Keratinocyte (primary cell): ENCODE data around the gene FUCA1. TPM values are rescaled to one million over a fixed set of nuclear protein-coding genes. Genes with fewer than 3 reads are reported as not detected.

Source experiments
- DNase-seq: peaks from one replicate; pipeline ENCODE4 v3.0.0-alpha.2; 2011; ENCODE audit warnings: low read depth, missing footprints, low spot score
- FAIRE-seq: peaks from 2 replicates; lab custom pipeline; 2011; peaks lifted over from hg19 to GRCh38; lab: Jason Lieb, UNC
- H2AFZ ChIP-seq: 2 replicates; pipeline ENCODE4 v1.6.0; 2012; ENCODE audit warnings: low read length, control low read depth, inconsistent platforms; ENCODE audit not compliant: control insufficient read depth
- H3K27ac ChIP-seq: 2 replicates; pipeline ENCODE4 v1.5.1; 2011; ENCODE audit warnings: low read length; ENCODE audit not compliant: control insufficient read depth, insufficient read depth
- H3K27me3 ChIP-seq: 3 replicates; pipeline ENCODE4 v1.6.0; 2011; ENCODE audit warnings: low read length; ENCODE audit not compliant: control insufficient read depth, insufficient read depth; ENCODE audit errors: extremely low read depth
- H3K36me3 ChIP-seq, 2 experiments: 2 replicates in 1 of 2; 3 replicates in 1 of 2; pipeline ENCODE4 v1.5.1; 2011; ENCODE audit warnings: low read length in 2 of 2, mild to moderate bottlenecking in 1 of 2; ENCODE audit not compliant: control insufficient read depth in 2 of 2, insufficient read depth in 2 of 2; ENCODE audit errors: extremely low read depth in 1 of 2
- H3K4me1 ChIP-seq: 3 replicates; pipeline ENCODE4 v1.5.1; 2011; ENCODE audit warnings: low read length; ENCODE audit not compliant: control insufficient read depth, insufficient read depth; ENCODE audit errors: extremely low read depth
- H3K4me2 ChIP-seq: 3 replicates; pipeline ENCODE4 v1.6.0; 2011; ENCODE audit warnings: low read depth, low read length; ENCODE audit not compliant: control insufficient read depth, insufficient read depth; ENCODE audit errors: extremely low read depth
- H3K4me3 ChIP-seq, 3 experiments: fragments of 200-600 bp in 1 of 3; sonication (generic) in 1 of 3; 2 replicates in 2 of 3; 3 replicates in 1 of 3; pipeline ENCODE4 v1.5.1; 2011 to 2016; ENCODE audit warnings: low read length in 3 of 3, mild to moderate bottlenecking in 3 of 3, control low read depth in 2 of 3, inconsistent platforms in 1 of 3, low read depth in 1 of 3, mixed read lengths in 1 of 3, mixed run types in 1 of 3, moderate library complexity in 1 of 3; ENCODE audit not compliant: control insufficient read depth in 2 of 3, insufficient read depth in 2 of 3; ENCODE audit errors: extremely low read depth in 1 of 3
- H3K79me2 ChIP-seq: 2 replicates; pipeline ENCODE4 v1.6.0; 2012; ENCODE audit warnings: low read length; ENCODE audit not compliant: control insufficient read depth, insufficient read depth
- H3K9ac ChIP-seq: 3 replicates; pipeline ENCODE4 v1.6.0; 2011; ENCODE audit warnings: low read length; ENCODE audit not compliant: control insufficient read depth, insufficient read depth; ENCODE audit errors: extremely low read depth
- H3K9me1 ChIP-seq: 3 replicates; pipeline ENCODE4 v1.6.0; 2011; ENCODE audit warnings: low read length; ENCODE audit not compliant: control insufficient read depth, insufficient read depth; ENCODE audit errors: extremely low read depth
- H3K9me3 ChIP-seq: 2 replicates; pipeline ENCODE4 v1.5.1; 2012; ENCODE audit warnings: low read depth, low read length; ENCODE audit not compliant: control insufficient read depth
- H4K20me1 ChIP-seq: 3 replicates; pipeline ENCODE4 v1.6.0; 2011; ENCODE audit warnings: low read length; ENCODE audit not compliant: control insufficient read depth, insufficient read depth; ENCODE audit errors: extremely low read depth
- EZH2 ChIP-seq: IDR thresholded peaks from one replicate; pipeline ENCODE4 v1.6.1; 2012; ENCODE audit warnings: inconsistent platforms, mild to moderate bottlenecking, low read length, moderate library complexity
- dilution Hi-C: fragments of 300-500 bp; cut with MboI; formaldehyde crosslinking; loops from one replicate; pipeline ENCODE4 v1.7.0; 2020; ENCODE audit warnings: low sequenced_read_pairs; ENCODE audit not compliant: extremely low pct_ligation_motif_present
- polyA plus RNA-seq, 5 experiments: library from polyadenylated mRNA; depleted of rRNA in 3 of 5; stranded (reverse) in 3 of 5; stranded (forward) in 1 of 5; unstranded in 1 of 5; fragments of >200 nt; gene quantifications; 1 replicate in 1 of 5; 2 replicates in 3 of 5; 3 replicates in 1 of 5; pipeline versions ENCODE4 v1.2.1 to v1.2.3, GENCODE V29; 2011 to 2012; ENCODE audit warnings: missing spikeins in 2 of 5, low read depth in 1 of 5, low replicate concordance in 1 of 5
- TF ChIP-seq, protein P1 (sequence below), 3 experiments: IDR thresholded peaks in 1 of 3; conservative IDR thresholded peaks in 1 of 3; optimal IDR thresholded peaks in 1 of 3; 2 replicates in 2 of 3; 3 replicates in 1 of 3; pipeline versions ENCODE3 to v1.5.1; 2011; ENCODE audit warnings: low read length in 3 of 3, mild to moderate bottlenecking in 3 of 3, moderate library complexity in 2 of 3, control low read depth in 1 of 3, inconsistent platforms in 1 of 3; ENCODE audit not compliant: insufficient read depth in 2 of 3; ENCODE audit errors: extremely low read depth in 1 of 3

FUCA1 gene
- polyA plus RNA-seq, 1 donor (not counting 4 experiments of a cell fraction or from before 2014, with no cell fraction given), result 11.9 TPM

DNA sequence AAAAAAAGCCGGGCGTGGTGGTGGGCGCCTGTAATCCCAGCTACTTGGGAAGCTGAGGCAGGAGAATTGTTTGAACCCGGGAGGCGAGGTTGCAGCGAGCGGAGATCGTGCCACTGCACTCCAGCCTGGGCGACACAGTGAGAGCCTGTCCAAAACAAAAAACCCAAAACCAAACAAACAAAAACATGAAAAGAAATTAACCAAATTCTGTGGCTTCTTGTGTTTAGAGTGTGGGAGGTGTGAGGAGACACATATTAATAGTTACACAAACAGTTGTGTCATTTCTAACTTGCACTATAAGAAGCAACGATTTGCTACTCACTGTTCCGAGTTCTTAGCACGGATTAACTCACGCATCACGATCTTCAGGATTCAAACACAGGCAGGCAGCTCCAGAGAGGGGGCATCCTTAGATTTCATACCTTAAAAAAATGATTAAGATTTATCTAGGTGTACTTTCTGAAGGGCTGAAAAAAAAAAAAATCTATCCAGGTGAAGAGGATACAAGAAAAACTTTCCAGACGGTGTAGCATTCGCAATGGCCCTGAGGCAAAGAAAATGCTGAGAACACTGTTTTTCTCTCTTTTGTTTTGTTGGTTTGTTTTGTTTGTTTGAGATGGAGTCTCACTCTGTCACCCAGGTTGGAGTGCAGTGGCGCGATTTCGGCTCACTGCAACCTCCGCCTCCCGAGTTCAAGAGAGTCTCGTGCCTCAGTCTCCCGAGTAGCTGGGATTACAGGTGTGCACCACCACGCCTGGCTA is 42.1 kb downstream of the FUCA1 start:
- Histone ChIP-seq H3K27ac (peak overlapping the region; percentile 87), H3K9ac (peak overlapping the region; percentile 96), H3K4me1 (peaks cover 3% of the 10 kb centered on the region)

DNA sequence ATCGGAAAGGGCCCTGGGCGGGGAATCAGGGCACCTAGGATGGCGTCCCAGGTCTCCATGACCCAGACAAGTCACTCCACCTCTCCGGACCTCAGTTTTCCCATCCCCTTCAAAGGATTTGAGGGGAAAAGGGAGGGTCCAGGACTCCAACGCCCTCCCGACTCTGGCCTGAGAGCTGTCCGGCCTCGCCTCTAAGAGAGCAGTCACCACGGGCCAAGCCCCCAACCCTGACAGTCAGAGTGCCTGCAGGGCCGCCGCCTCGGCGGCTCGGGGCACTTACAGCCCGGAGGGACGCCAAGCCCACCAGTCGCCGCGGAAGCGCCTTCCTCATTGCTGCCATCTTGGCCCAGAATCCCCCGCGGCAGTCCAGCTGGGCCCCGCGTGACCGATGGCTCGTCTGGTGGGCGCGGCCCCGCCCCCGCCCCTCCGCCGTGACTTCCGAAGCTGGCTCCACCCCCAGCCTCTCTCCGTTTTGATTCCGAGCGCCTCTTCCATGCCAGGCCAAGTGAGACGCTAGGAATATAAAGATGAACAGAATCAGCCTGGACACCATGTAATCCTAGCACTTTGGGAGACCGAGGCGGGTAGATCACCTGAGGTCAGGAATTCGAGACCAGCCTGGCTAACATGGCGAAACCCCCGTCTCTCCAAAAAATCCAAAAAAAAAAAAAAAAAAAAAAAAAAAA is 42.9 kb downstream of the FUCA1 start, which contains the start of gene HMGCL:
HMGCL (minus strand) TSS at position 354 of the 686 bp plus-strand sequence; CDS start at position 340, 14 bp downstream.
- DNase-seq (no peak), FAIRE-seq (no peak)
- peak within 1 kb of the TSS; percentile 77 to 98 (median 89) for H3K4me3 ChIP-seq
- no peaks in the 10 kb centered on the region for H3K9me1 ChIP-seq
- no peaks in the 10 kb centered on the region for H4K20me1 ChIP-seq
- peak within 1 kb of the TSS; percentile 96 for H3K9ac ChIP-seq
- peak within 1 kb of the TSS; percentile 87 for H3K27ac ChIP-seq
- no peak for TF ChIP-seq EZH2
- no peaks in the 10 kb centered on the region for H3K36me3 ChIP-seq
- dilution Hi-C loops, result no loop called here
- H2AFZ ChIP-seq, result peak within 1 kb of the TSS; percentile 96
- peaks cover 6% of the 10 kb centered on the region for H3K79me2 ChIP-seq
- peaks cover 3% of the 10 kb centered on the region for H3K4me1 ChIP-seq
- no peaks in the 10 kb centered on the region for H3K9me3 ChIP-seq
- peak within 1 kb of the TSS; percentile 100 for H3K4me2 ChIP-seq
- H3K27me3 ChIP-seq, result no peaks in the 10 kb centered on the region

More for the DNA sequence above, 42.1 kb downstream of the FUCA1 start:
- TF ChIP-seq, protein P1, sequence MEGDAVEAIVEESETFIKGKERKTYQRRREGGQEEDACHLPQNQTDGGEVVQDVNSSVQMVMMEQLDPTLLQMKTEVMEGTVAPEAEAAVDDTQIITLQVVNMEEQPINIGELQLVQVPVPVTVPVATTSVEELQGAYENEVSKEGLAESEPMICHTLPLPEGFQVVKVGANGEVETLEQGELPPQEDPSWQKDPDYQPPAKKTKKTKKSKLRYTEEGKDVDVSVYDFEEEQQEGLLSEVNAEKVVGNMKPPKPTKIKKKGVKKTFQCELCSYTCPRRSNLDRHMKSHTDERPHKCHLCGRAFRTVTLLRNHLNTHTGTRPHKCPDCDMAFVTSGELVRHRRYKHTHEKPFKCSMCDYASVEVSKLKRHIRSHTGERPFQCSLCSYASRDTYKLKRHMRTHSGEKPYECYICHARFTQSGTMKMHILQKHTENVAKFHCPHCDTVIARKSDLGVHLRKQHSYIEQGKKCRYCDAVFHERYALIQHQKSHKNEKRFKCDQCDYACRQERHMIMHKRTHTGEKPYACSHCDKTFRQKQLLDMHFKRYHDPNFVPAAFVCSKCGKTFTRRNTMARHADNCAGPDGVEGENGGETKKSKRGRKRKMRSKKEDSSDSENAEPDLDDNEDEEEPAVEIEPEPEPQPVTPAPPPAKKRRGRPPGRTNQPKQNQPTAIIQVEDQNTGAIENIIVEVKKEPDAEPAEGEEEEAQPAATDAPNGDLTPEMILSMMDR (optimal IDR thresholded peaks at IDR 0.05 in 1 of 3, IDR thresholded peaks at IDR 0.05 in 1 of 3, conservative IDR thresholded peaks at IDR 0.05 in 1 of 3; ENCODE audit: extremely low read depth in 1 of 3, insufficient read depth in 2 of 3, low read length in 3 of 3), result no peak
- no peak for TF ChIP-seq EZH2
- no peak for FAIRE-seq
- Histone ChIP-seq H3K9me3 (no peaks in the 10 kb centered on the region), H2AFZ (peak overlapping the region; percentile 83), H4K20me1 (no peaks in the 10 kb centered on the region), H3K27me3 (no peaks in the 10 kb centered on the region), H3K4me3 (peak overlapping the region; percentile 77 to 98 (median 89)), H3K36me3 (no peaks in the 10 kb centered on the region), H3K4me2 (peak overlapping the region; percentile 100), H3K9me1 (no peaks in the 10 kb centered on the region), H3K79me2 (peaks cover 6% of the 10 kb centered on the region)
- dilution Hi-C loops, result no loop called here
- DNase-seq, result no peak
